Mucosa of descending colon (tissue), 3 donors: ENCODE results near the gene PHLDA1. TPM values are rescaled to one million over a fixed set of nuclear protein-coding genes. Genes with fewer than 3 reads are reported as not detected.

ENCODE experiments used
- ATAC-seq: fragments of 200-7000 bp; cut with Tn5 transposase; one replicate; pipeline ENCODE4 v1.9.1; 2020; ENCODE audit warnings: mild to moderate bottlenecking, moderate library complexity
- DNase-seq, 3 donors: peaks; one replicate each; pipeline ENCODE4 v3.0.0-alpha.2; 2020
- H3K36me3 ChIP-seq: fragments of 200-600 bp; one replicate; pipeline ENCODE4 v1.8.0; 2021; ENCODE audit warnings: low read depth, mild to moderate bottlenecking
- H3K4me1 ChIP-seq: fragments of 200-600 bp; one replicate; pipeline ENCODE4 v1.8.0; 2021; ENCODE audit warnings: low read depth, mild to moderate bottlenecking
- H3K4me3 ChIP-seq: fragments of 200-600 bp; one replicate; pipeline ENCODE4 v1.8.0; 2021; ENCODE audit warnings: mild to moderate bottlenecking
- H3K9me3 ChIP-seq: fragments of 200-600 bp; one replicate; pipeline ENCODE4 v1.8.0; 2021; ENCODE audit warnings: mild to moderate bottlenecking
- intact Hi-C, 2 donors: fragments of 100-400 bp; cut with DNase I in 1 of 2; cut with micrococcal nuclease in 1 of 2; formaldehyde crosslinking; loops; one replicate each; pipeline versions ENCODE4 v1.11.0 to v1.11.1; 2022; cut with DNase I, micrococcal nuclease
- total RNA-seq, 3 donors: library from RNA; stranded (reverse); fragmentation: NEBNext Ultra II Directional in 2 of 3; extraction: Animal tissue kit (Norgen Biotek cat#: 25700) in 2 of 3; gene quantifications; one replicate each; pipeline versions ENCODE4 v1.2.1 to v1.2.4, GENCODE V29; 2021 to 2023
- TF ChIP-seq, protein P1 (sequence below): fragments of 200-600 bp; IDR thresholded peaks from one replicate; pipeline ENCODE4 v1.8.0; 2022; ENCODE audit warnings: antibody characterized with exemption, mild to moderate bottlenecking
- donor health status: DM: no; HTN: no; CAD: no; lungs with moderate emphysema.
- donor health status: DM: no; HTN: no; CAD: no.
- donor health status: DM: no; HTN: yes; CAD: no.

The PHLDA1 gene
- total RNA-seq, 3 donors from 2014 or later = 2.2 to 8.8 (median 3.5) TPM

DNA sequence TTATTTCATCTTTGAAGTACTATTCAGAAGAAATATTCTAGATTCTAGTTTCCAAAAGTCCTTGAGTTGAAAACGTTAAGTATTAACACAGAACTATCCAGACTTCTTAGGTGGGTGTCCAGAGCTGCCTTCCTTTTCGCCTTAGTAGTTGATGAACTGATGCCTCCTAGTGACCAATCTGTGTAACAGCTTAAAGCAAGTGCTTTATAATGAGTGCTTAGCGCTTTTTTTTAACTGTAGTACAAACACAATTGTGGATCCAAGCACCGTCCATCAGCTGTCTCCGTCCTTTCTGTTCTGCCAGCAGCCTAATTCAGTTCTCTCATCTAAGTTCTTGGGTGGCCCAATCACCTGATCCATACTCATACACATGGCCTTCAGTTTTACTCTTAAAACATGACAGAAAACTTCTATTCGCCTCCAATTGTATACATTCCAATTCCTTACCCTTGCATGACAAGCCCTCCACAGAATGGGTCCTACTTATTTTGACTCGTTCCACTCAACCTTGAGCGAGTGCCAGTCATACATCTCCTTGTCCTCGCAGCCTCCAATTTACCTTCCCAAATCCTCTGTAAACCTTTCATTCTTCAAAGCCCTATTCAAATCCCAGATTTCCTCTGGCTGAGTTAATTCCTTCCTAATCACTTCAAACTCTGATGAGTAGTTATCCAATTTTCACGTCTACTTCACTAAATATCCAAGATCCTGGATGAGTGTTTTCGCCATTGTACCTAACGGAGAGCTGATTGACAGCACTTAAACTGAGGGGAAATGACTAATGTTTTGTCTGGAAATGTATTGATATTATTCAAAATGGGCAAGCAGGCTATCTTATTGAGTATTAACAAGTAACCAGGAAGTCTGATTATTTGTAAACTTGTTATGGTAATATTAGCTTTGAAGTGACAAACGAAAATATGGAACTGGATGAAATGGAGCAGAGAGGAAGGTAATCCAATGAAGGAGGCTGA, 5.8 kb upstream of the PHLDA1 start:
- peak; percentile 80 for ATAC-seq
- Histone ChIP-seq H3K36me3 (no peaks in the 10 kb centered on the region), H3K4me1 (peaks cover 6% of the 10 kb centered on the region), H3K9me3 (no peaks in the 10 kb centered on the region), H3K4me3 (no peak overlapping the region)
- DNase-seq = peak in 1 of 3 donors; percentile 48
- TF ChIP-seq, protein P1, sequence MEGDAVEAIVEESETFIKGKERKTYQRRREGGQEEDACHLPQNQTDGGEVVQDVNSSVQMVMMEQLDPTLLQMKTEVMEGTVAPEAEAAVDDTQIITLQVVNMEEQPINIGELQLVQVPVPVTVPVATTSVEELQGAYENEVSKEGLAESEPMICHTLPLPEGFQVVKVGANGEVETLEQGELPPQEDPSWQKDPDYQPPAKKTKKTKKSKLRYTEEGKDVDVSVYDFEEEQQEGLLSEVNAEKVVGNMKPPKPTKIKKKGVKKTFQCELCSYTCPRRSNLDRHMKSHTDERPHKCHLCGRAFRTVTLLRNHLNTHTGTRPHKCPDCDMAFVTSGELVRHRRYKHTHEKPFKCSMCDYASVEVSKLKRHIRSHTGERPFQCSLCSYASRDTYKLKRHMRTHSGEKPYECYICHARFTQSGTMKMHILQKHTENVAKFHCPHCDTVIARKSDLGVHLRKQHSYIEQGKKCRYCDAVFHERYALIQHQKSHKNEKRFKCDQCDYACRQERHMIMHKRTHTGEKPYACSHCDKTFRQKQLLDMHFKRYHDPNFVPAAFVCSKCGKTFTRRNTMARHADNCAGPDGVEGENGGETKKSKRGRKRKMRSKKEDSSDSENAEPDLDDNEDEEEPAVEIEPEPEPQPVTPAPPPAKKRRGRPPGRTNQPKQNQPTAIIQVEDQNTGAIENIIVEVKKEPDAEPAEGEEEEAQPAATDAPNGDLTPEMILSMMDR = peak; percentile 59
- intact Hi-C loops = loop anchor here (5.0 to 10.0 kb wide), 2 partner anchors 510 to 513 kb away; no protein-coding TSS in a partner anchor

DNA sequence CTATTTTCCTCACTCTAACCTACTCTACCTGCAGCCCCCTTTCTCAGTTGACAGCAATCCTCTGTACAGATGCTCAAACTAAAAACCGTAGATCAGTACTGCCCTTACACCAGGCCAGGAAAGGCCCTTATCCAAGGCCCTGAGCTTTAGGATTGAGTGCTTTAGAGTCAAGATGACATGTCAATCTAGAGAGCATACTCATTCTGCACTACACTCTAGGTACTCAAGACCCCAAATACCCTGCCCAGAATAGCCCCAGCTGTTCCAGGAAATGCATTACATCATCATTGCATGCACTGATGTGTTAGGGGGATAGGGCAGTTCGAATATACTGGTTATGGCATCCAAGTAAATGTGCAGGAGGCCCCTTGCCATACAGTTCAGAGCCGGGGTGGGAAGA, 3.5 kb upstream of the PHLDA1 start:
- peaks cover 9% of the 10 kb centered on the region for H3K4me1 ChIP-seq
- TF ChIP-seq, protein P1 = no peak
- intact Hi-C loops = loop anchor here (5.0 to 10.0 kb wide), 2 partner anchors 508 to 510 kb away; no protein-coding TSS in a partner anchor
- DNase-seq (no peak), ATAC-seq (no peak)
- H3K4me3 ChIP-seq = no peak overlapping the region
- H3K36me3 ChIP-seq = no peaks in the 10 kb centered on the region
- no peaks in the 10 kb centered on the region for H3K9me3 ChIP-seq

DNA sequence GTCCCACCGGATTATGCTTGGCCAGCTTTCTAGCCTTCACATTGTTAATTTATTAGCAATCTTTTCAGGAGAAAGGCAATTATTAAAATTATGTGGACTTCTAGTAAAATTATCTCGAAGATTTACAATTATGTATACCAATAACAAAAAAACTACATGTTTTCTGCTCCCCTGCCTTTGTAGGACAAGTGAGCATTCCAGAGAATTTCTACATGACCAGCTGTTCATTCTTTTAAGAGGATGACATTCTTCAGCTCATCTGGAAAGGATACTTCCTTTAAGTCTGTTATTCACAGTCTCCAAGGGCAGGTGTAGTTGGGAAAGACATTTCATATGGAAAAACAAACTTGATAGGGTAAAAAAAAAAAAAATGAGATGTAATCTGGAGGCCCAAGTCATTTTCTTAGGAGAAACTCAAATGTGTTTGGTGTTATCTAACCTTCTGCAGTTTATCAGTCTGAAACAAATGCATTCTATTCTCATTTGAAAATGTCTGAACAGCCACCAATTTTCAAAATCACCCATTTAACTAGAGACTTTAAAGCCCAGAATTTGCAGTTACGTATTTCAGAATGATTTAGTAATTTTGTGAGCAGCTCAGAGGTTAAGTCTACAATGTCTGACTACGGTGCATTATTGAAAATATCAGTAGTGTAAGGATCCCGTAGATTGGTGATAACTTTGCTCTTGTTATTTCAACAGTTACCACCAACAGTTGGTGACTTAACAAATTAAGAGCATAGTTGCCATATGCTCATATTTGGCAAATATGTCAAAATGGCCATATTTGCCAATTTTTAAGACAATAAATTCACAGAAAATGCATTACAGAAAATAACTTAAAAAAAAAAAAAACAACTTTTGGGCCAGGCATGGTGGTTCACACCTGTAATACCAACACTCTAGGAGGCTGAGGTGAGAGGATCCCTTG, 1.8 kb upstream of the PHLDA1 start:
- Histone ChIP-seq H3K36me3 (no peaks in the 10 kb centered on the region), H3K9me3 (no peaks in the 10 kb centered on the region), H3K4me3 (no peak overlapping the region), H3K4me1 (peaks cover 9% of the 10 kb centered on the region)
- TF ChIP-seq, protein P1 = no peak
- intact Hi-C loops = loop anchor here in 1 of 2 donors (10.0 kb wide), 1 partner anchor 509 kb away; no protein-coding TSS in a partner anchor
- no peak for DNase-seq
- no peak for ATAC-seq

DNA sequence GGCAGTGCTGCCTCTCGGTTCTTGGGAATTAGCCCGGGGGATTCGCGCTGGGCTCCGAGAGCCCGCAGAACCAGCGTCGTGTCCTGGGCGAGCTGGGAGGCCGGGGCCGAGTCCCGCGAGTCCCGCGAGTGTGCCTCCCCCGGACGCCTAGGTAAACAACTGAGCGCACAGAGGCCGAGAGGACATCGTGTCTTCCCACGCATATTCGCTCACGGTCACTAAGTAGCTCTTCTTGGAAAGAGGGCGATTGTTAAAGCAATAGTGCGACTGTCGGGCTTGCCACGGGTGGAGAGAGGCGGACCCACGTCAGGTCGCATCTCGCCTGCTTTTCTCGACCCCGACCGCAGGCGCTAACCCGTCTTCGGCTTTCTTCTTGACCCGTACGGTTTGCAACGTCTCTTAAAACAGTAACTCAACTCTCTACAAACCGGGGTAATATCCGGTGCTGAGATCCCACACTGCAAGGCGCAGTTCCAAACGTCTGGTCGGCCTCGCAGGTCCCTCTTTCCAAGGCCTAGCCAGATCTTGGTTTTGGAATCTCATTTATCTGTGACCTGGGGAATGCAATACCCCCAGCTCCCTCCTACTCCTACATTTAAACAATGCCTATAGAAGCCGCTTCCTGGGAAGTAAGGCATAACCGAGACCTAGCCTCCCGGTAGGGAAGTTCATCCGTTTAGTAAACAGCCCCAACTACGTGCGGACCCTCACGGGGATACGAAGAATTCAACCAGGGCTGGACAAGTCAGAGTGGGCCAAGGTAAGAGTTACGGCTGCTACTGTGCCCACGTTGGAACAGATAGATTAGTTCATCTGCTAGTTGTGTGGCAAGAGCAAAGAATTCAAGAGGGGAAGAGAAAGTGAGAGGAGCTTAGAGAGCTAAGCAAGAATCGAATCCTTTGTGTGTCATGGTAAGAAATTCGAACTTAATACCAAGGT, 736 bp upstream of the PHLDA1 start:
- Histone ChIP-seq H3K4me1 (peaks cover 8% of the 10 kb centered on the region), H3K9me3 (no peaks in the 10 kb centered on the region), H3K36me3 (no peaks in the 10 kb centered on the region), H3K4me3 (peak overlapping the region; percentile 47)
- intact Hi-C loops = loop anchor here in 1 of 2 donors (10.0 kb wide), 1 partner anchor 508 kb away; no protein-coding TSS in a partner anchor
- ATAC-seq (peak; percentile 46), DNase-seq (peak; percentile 31 to 69 (median 49))
- TF ChIP-seq, protein P1 = no peak
